Activated T-cell treated with anti-CD3 and anti-CD28 coated beads, Interleukin-2, amount 50 U/mL, for 4 hours (primary cell): ENCODE data around the gene COX7B2. TPM values are rescaled to one million over a fixed set of nuclear protein-coding genes. Genes with fewer than 3 reads are reported as not detected.

Source experiments
- ATAC-seq, 2 donors: fragments of 200-7000 bp; cut with Tn5 transposase; one replicate each; pipeline ENCODE4 v1.10.0; 2021
- DNase-seq: peaks from one replicate; pipeline ENCODE4 v3.0.0-alpha.2; 2020
- H3K27me3 Mint-ChIP-seq: one replicate; pipeline ENCODE4 v1.8.0; 2021; ENCODE audit warnings: low read depth, mixed read lengths
- H3K36me3 Mint-ChIP-seq: one replicate; pipeline ENCODE4 v1.8.0; 2022; ENCODE audit warnings: mixed read lengths; ENCODE audit not compliant: insufficient read depth
- H3K4me1 Mint-ChIP-seq: one replicate; pipeline ENCODE4 v1.8.0; 2021; ENCODE audit warnings: low read depth, mixed read lengths
- H3K4me3 Mint-ChIP-seq: one replicate; pipeline ENCODE4 v1.8.0; 2021; ENCODE audit warnings: mild to moderate bottlenecking, moderate library complexity, mixed read lengths
- H3K9me3 Mint-ChIP-seq: one replicate; pipeline ENCODE4 v1.8.0; 2021; ENCODE audit warnings: mixed read lengths
- total RNA-seq, 3 donors: library from RNA; stranded (reverse); gene quantifications; one replicate each; pipeline ENCODE4 v1.2.1, GENCODE V29; 2021

Gene COX7B2
- total RNA-seq, 3 donors from 2014 or later: not detected

- Mint-ChIP-seq H3K4me3 (no peak overlapping the region), H3K4me1 (no peaks in the 10 kb centered on the region), H3K27me3 (peaks cover 4% of the 10 kb centered on the region), H3K36me3 (no peaks in the 10 kb centered on the region), H3K9me3 (no peaks in the 10 kb centered on the region)
- ATAC-seq: no peak
- DNase-seq: no peak
These were observed 22.9 kb upstream of the COX7B2 start for GRCh38 chr4:46931981-46932380.

- H3K4me3 Mint-ChIP-seq: no peak overlapping the region
These were observed 21.8 kb upstream of the COX7B2 start for GRCh38 chr4:46930891-46931290.

DNA sequence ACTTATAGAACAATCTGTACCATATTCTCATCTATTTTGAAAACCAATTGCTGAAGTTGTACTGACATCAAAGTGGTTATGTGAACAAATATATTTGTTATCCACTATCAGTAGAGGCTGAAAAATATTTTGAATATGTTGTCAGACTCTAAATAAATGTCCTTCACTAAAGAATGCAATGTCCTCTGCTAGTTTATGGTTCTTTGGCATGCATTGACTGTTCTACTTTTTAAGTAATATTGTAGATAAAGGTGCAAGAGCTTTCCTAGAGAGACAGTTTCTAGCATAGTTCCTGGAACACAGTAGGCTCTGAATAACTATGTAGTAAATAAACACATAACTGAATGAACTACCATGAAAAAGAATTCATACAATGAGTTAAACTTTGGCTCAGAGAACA is 18.2 kb upstream of the COX7B2 start:
- DNase-seq (no peak), ATAC-seq (no peak)
- Mint-ChIP-seq H3K4me3 (no peak overlapping the region), H3K9me3 (no peaks in the 10 kb centered on the region), H3K27me3 (peaks cover 4% of the 10 kb centered on the region), H3K36me3 (no peaks in the 10 kb centered on the region), H3K4me1 (no peaks in the 10 kb centered on the region)

More at GRCh38 chr4:46930891-46931290, 21.8 kb upstream of the COX7B2 start:
- H3K4me1 Mint-ChIP-seq: no peaks in the 10 kb centered on the region
- DNase-seq (no peak), ATAC-seq (no peak)
- H3K9me3 Mint-ChIP-seq: no peaks in the 10 kb centered on the region
- peaks cover 4% of the 10 kb centered on the region for H3K27me3 Mint-ChIP-seq
- H3K36me3 Mint-ChIP-seq: no peaks in the 10 kb centered on the region

- H3K4me3 Mint-ChIP-seq: no peak overlapping the region
- H3K36me3 Mint-ChIP-seq: no peaks in the 10 kb centered on the region
- no peaks in the 10 kb centered on the region for H3K9me3 Mint-ChIP-seq
- peaks cover 4% of the 10 kb centered on the region for H3K27me3 Mint-ChIP-seq
- DNase-seq (no peak), ATAC-seq (no peak)
- H3K4me1 Mint-ChIP-seq: no peaks in the 10 kb centered on the region
These were observed 15.9 kb upstream of the COX7B2 start for GRCh38 chr4:46924789-46925529.

- no peaks in the 10 kb centered on the region for H3K9me3 Mint-ChIP-seq
- no peak overlapping the region for H3K4me3 Mint-ChIP-seq
- H3K36me3 Mint-ChIP-seq: no peaks in the 10 kb centered on the region
- no peaks in the 10 kb centered on the region for H3K27me3 Mint-ChIP-seq
- ATAC-seq (no peak), DNase-seq (no peak)
- H3K4me1 Mint-ChIP-seq: no peaks in the 10 kb centered on the region
These were observed 13.2 kb upstream of the COX7B2 start for GRCh38 chr4:46922205-46922604.

DNA sequence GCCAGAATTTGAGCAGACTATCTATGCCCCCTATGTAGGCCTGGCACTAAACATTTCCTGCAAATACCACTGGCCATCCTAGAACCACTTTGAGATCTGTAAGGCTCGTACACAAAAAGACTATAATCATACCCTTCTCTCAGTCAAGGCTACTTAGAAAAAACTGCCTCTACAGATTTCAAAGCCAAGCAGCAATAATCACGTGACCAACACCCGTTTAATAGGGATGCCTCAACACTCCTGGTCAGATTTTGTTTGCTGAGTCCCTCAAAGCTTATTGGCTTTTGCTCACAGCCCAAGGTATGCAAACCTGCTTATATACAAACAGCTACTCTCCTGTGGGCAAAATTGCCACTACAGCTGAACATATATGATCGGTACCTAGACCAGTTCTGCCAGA is 897 bp downstream of the COX7B2 start:
- Mint-ChIP-seq H3K4me1 (no peaks in the 10 kb centered on the region), H3K36me3 (no peaks in the 10 kb centered on the region), H3K9me3 (no peaks in the 10 kb centered on the region), H3K27me3 (no peaks in the 10 kb centered on the region), H3K4me3 (no peak overlapping the region)
- ATAC-seq (no peak), DNase-seq (no peak)

DNA sequence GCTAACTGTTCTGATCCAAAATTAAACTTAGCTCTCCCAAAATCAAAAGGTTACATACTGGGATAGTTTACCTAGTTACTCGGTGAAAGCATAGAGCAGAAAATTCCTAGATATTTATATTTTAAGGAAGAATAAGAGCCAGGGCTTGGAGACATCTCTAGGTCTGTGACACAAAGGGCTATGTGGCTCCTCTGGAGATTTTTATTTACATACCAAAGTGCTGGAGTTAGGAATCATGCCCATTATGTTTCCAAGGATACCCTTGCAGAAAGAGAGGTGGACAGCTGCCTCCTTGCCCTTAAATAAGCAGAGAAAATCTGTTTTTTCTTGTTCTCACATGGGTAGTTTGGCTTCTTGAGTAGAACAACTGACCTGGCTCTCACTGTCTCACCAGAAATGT is 9.0 kb downstream of the COX7B2 start:
- ATAC-seq (no peak), DNase-seq (no peak)
- Mint-ChIP-seq H3K9me3 (no peaks in the 10 kb centered on the region), H3K4me3 (no peak overlapping the region), H3K27me3 (no peaks in the 10 kb centered on the region), H3K36me3 (no peaks in the 10 kb centered on the region), H3K4me1 (no peaks in the 10 kb centered on the region)

DNA sequence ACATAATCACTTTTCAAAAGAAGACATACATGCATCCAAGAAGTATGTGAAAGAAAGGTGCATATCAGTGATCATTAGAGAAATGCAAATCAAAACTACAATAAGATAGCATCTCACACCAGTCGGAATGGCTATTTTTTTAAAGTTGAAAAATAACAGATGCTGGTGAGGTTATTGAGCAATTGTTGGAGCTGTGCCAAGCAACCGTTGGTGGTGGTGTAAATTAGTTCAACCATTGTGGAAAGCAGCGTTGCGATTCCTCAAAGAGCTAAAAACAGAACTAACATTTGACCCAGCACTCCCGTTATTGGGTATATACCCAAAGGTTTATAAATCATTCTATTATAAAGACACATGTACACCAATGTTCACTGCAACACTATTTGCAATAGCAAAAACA is 14.2 kb downstream of the COX7B2 start:
- H3K27me3 Mint-ChIP-seq: no peaks in the 10 kb centered on the region
- H3K4me1 Mint-ChIP-seq: no peaks in the 10 kb centered on the region
- H3K36me3 Mint-ChIP-seq: no peaks in the 10 kb centered on the region
- DNase-seq: no peak
- no peak for ATAC-seq
- peaks cover 4% of the 10 kb centered on the region for H3K9me3 Mint-ChIP-seq
- H3K4me3 Mint-ChIP-seq: no peak overlapping the region

DNA sequence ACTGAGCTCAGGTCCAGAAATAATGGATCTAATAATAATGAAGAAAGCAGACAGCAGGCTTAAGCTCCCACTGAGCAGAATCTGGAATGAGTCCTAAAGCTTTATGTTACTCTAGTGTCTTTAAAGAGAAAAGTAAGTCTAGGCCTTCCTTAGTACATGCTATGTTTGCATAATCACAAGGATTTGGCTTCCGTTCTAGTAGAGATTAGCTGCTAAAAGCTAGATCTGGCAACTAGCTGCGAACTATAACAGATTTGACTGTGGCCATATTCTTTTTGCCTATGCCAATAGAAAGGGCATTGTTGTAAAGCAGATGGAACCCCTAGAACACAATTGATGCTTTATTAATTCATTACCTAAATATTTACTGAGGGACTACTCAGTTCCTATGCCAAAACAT is 19.0 kb downstream of the COX7B2 start:
- Mint-ChIP-seq H3K4me3 (no peak overlapping the region), H3K36me3 (no peaks in the 10 kb centered on the region), H3K9me3 (peaks cover 4% of the 10 kb centered on the region), H3K4me1 (no peaks in the 10 kb centered on the region), H3K27me3 (no peaks in the 10 kb centered on the region)
- DNase-seq: no peak
- no peak for ATAC-seq

DNA sequence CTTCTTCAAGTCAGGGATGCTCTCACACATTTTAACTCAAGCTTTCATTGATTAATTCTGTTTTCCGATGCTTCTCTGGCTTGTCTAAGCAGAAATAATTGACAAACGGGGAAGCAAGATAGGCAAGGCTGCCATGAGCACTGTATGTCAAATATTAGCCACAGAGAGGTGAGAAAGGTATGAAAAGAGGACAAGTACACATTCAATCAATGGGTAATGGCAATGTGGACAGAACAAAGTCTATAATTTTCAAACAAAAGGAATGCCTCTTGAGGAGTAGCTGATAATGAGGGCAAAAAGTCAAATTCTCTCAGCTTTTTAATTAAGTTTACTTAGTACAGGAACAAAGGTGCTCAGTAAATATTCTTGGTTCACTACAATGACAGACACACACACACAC is 19.6 kb downstream of the COX7B2 start:
- Mint-ChIP-seq H3K4me1 (no peaks in the 10 kb centered on the region), H3K27me3 (no peaks in the 10 kb centered on the region), H3K4me3 (no peak overlapping the region), H3K9me3 (peaks cover 4% of the 10 kb centered on the region), H3K36me3 (no peaks in the 10 kb centered on the region)
- DNase-seq: no peak
- no peak for ATAC-seq

DNA sequence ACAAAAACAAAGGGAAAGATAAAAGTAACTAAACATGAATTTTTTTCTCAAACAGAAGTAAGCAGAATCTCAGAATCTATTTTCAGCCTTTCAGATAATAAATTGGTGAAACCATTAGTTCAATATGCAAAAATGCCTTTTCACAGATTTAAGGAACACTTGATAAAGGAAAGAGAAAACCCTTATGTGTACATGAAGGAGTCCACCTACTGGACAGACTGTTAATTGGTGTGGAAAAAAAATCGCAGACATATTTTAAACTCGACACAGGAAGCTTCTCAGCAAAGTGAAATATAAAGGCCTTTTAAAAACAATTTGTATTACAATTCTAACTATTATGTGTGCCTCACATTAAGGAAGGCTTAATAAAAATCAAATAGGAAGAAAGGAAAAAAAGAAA is 22.3 kb downstream of the COX7B2 start:
- H3K4me3 Mint-ChIP-seq: no peak overlapping the region
- DNase-seq (no peak), ATAC-seq (no peak)
- no peaks in the 10 kb centered on the region for H3K36me3 Mint-ChIP-seq
- H3K9me3 Mint-ChIP-seq: peaks cover 4% of the 10 kb centered on the region
- H3K27me3 Mint-ChIP-seq: no peaks in the 10 kb centered on the region
- no peaks in the 10 kb centered on the region for H3K4me1 Mint-ChIP-seq

DNA sequence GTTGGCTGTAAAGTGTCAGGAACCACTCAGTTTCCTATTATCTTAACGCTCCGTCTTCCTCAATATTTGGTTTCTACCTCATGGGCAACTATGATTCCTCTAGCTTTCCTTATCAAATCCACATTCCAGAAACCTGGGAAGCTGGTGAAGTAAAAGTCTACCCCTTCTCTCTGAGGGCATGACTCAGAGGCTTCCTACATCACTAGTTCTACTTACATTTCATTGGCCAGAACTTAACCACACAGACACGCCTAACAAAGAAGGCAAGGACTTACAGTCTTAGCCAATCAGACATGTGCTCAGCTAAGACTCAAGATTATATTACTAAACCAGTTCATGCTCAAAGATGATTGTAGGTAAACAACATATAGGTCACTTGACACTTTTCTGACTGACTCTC is 30.4 kb downstream of the COX7B2 start:
- Mint-ChIP-seq H3K36me3 (no peaks in the 10 kb centered on the region), H3K9me3 (no peaks in the 10 kb centered on the region), H3K4me3 (no peak overlapping the region), H3K4me1 (no peaks in the 10 kb centered on the region), H3K27me3 (no peaks in the 10 kb centered on the region)
- DNase-seq (no peak), ATAC-seq (no peak)

- DNase-seq (no peak), ATAC-seq (no peak)
- Mint-ChIP-seq H3K27me3 (no peaks in the 10 kb centered on the region), H3K4me3 (no peak overlapping the region), H3K36me3 (no peaks in the 10 kb centered on the region), H3K9me3 (no peaks in the 10 kb centered on the region), H3K4me1 (no peaks in the 10 kb centered on the region)
These were observed 34.2 kb downstream of the COX7B2 start for GRCh38 chr4:46874811-46875210.

DNA sequence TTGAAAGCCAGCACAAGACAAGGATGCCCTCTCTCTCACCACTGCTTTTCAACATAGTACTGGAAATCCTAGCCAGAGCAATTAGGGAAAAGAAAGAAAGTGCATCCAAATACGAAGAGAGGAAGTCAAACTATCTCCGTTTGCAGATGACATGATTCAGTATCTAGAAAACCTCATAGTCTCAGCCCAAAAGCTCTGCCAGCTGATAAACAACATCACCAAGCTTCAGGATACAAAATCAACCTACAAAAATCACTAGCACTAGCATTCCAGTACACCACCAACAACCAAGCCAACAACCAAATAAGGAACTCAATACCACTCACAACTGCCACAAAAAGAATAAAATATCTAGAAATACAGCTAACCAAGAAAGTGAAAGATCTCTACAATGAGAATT is 38.6 kb downstream of the COX7B2 start:
- ATAC-seq: no peak
- H3K4me1 Mint-ChIP-seq: no peaks in the 10 kb centered on the region
- DNase-seq: no peak
- no peaks in the 10 kb centered on the region for H3K36me3 Mint-ChIP-seq
- no peaks in the 10 kb centered on the region for H3K9me3 Mint-ChIP-seq
- no peak overlapping the region for H3K4me3 Mint-ChIP-seq
- H3K27me3 Mint-ChIP-seq: no peaks in the 10 kb centered on the region

- no peak for ATAC-seq
- H3K4me3 Mint-ChIP-seq: no peak overlapping the region
- H3K9me3 Mint-ChIP-seq: no peaks in the 10 kb centered on the region
- H3K27me3 Mint-ChIP-seq: peaks cover 2% of the 10 kb centered on the region
- H3K4me1 Mint-ChIP-seq: no peaks in the 10 kb centered on the region
- H3K36me3 Mint-ChIP-seq: no peaks in the 10 kb centered on the region
- DNase-seq: no peak
These were observed 52.7 kb downstream of the COX7B2 start for GRCh38 chr4:46856333-46856732.

GRCh38 chr4:46852800-46853199 is 56.2 kb downstream of the COX7B2 start:
- no peak for ATAC-seq
- Mint-ChIP-seq H3K36me3 (no peaks in the 10 kb centered on the region), H3K9me3 (no peaks in the 10 kb centered on the region), H3K4me1 (no peaks in the 10 kb centered on the region), H3K4me3 (no peak overlapping the region), H3K27me3 (peaks cover 2% of the 10 kb centered on the region)
- DNase-seq: no peak
